NT2/D1 (cell line): Measurements from ENCODE around the gene NEK10.

Experiments used
- DNase-seq: peaks from one replicate; pipeline ENCODE4 v3.0.0-alpha.2; 2011; ENCODE audit warnings: low read depth, low spot score
- H3K27me3 ChIP-seq: 2 replicates; pipeline ENCODE4 v1.6.0; 2011; ENCODE audit warnings: mild to moderate bottlenecking; ENCODE audit not compliant: insufficient read length, insufficient read depth
- H3K36me3 ChIP-seq: 2 replicates; pipeline ENCODE4 v1.6.1; 2011; ENCODE audit warnings: mild to moderate bottlenecking, low read length, mixed read lengths; ENCODE audit not compliant: insufficient read depth, insufficient read length
- H3K4me1 ChIP-seq: 2 replicates; pipeline ENCODE4 v1.5.1; 2011; ENCODE audit not compliant: insufficient read depth, insufficient read length
- H3K4me3 ChIP-seq: 2 replicates; pipeline ENCODE4 v1.5.1; 2011; ENCODE audit warnings: low read depth; ENCODE audit not compliant: insufficient read length
- H3K9ac ChIP-seq: 2 replicates; pipeline ENCODE4 v1.6.0; 2011; ENCODE audit warnings: low read depth; ENCODE audit not compliant: insufficient read length
- H3K9me3 ChIP-seq: 2 replicates; pipeline ENCODE4 v1.5.1; 2011; ENCODE audit warnings: mild to moderate bottlenecking, low read length; ENCODE audit not compliant: insufficient read depth
- SUZ12 ChIP-seq: IDR thresholded peaks from 2 replicates; pipeline ENCODE4 v1.6.1; 2011; ENCODE audit not compliant: insufficient read length, insufficient read depth; ENCODE audit errors: extremely low read depth
- YY1 ChIP-seq: IDR thresholded peaks from 2 replicates; pipeline ENCODE4 v1.6.1; 2011; ENCODE audit not compliant: insufficient read length, insufficient read depth
- ZNF274 ChIP-seq: IDR thresholded peaks from 2 replicates; pipeline ENCODE4 v1.6.1; 2011; ENCODE audit warnings: mild to moderate bottlenecking, low read depth, low read length

The NEK10 gene

DNA sequence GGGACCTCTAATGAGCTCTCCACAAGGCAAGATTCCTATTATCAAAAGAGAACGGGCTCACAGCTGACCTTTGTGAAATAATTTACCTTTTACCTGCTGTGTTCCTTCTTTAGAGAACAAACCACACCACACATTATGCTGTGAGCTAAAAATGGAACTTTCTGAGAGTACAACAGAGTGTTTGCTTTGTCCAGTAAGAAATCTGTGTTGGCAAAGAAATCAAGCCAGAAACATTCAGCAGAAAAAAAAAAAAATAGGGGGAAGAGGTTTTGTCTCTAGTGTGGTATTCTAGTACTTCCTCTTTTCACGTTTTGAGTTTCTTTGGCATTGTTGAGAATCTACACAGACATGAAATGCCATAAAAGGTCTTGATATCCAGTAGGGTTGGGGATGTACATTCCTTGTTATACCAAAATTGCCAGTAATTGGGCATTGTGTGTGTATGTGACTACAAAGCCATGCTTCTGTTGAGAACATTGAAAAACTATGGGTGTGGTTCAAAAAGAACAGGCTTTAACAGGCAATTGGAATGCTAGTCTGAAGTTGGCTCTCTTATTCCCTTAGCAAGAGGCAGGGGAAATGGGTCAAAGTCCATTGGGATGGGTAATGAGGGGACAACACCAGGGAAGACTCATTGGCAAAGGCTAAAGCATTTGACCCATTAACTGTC lies 273.5 kb downstream of the NEK10 start:
- no peak for TF ChIP-seq ZNF274
- TF ChIP-seq SUZ12: no peak
- TF ChIP-seq YY1: no peak

DNA sequence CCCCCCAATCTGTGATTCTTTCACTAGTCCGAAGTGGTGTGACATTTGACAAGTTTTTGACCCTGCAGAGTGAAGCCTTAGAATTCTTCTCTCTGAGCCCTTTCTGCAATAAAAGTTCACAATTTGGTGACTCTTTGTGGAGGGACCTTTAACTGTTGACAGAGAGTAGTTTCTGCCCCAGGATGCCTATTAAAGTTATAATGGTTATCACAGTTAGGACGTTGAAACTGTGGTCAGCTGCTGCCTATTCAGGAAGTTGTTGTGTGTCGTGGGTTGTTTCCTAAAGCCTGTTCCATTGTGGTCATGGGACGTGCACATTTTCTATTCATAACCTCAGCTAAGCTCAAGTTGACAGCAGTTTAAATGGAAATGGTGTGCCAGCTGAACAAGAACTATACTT lies 274.5 kb downstream of the NEK10 start:
- Histone ChIP-seq H3K4me1 (no peaks in the 10 kb centered on the region), H3K27me3 (no peaks in the 10 kb centered on the region), H3K9ac (no peak overlapping the region), H3K9me3 (no peaks in the 10 kb centered on the region), H3K36me3 (no peaks in the 10 kb centered on the region), H3K4me3 (no peak overlapping the region)
- DNase-seq: no peak
- TF ChIP-seq ZNF274 (no peak), YY1 (no peak), SUZ12 (no peak)

More for the DNA sequence above, 273.5 kb downstream of the NEK10 start:
- DNase-seq: no peak
- H3K4me3 ChIP-seq: no peak overlapping the region
- H3K36me3 ChIP-seq: no peaks in the 10 kb centered on the region
- H3K9me3 ChIP-seq: no peaks in the 10 kb centered on the region
- no peak overlapping the region for H3K9ac ChIP-seq
- H3K4me1 ChIP-seq: no peaks in the 10 kb centered on the region
- no peaks in the 10 kb centered on the region for H3K27me3 ChIP-seq

DNA sequence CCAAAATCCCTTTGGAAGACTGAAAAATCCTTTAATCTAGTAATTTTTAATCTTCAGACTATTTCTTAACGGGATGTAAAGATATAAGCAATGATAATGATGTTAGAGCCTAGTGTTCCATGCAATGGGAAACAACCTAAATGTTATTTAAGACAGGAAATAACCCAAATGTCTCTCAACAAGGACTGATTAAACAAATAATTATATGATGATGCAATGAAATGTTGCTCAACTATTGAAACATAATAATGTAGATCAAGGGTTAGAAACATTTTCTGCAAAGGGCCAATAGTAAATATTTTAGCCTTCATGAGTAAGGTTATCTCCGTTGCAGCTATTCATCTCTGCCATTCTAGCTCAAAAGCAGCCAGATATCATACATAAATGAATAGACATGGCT lies 275.4 kb downstream of the NEK10 start:
- Histone ChIP-seq H3K4me3 (no peak overlapping the region), H3K9me3 (no peaks in the 10 kb centered on the region), H3K4me1 (no peaks in the 10 kb centered on the region), H3K27me3 (no peaks in the 10 kb centered on the region), H3K9ac (no peak overlapping the region), H3K36me3 (no peaks in the 10 kb centered on the region)
- DNase-seq: no peak
- TF ChIP-seq SUZ12 (no peak), YY1 (no peak), ZNF274 (no peak)

DNA sequence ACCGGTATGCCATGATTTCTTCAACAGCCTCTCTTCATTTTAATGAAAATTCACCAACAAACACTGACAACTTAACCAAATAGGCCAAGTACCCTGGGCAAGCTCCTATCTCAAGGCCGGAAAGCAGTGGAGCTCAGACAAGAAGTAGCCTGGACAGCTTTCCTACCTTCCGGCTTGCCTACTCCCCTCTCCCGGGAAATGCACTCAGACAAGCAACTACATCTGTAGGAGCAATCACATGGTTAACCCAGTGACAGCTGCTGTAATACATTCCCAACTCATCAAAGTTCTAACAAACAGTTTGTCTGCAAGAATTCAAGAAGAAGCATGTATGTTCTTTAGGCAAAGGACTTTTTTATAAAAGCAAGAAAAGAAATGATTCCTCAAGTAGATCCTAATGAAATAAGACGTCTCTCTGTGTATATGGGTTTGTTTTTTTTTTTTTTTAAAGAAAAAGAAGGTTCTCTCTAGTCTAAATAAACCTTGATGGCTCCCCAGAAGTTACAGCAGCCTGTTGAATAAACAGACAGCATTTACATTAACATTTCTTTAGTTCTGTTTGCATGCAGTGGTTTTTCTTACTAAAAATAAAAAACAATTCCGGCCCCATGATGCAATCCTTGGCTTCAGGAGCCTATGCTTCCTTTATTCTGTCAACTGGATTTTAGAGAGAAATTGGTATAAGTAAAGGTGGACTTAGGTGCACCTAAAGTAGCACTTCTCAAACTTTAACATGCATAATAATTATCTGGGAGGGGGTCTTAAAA lies 278.7 kb downstream of the NEK10 start:
- H3K9ac ChIP-seq: no peak overlapping the region
- no peaks in the 10 kb centered on the region for H3K4me1 ChIP-seq
- TF ChIP-seq ZNF274: no peak
- TF ChIP-seq SUZ12: no peak
- no peak for TF ChIP-seq YY1
- no peaks in the 10 kb centered on the region for H3K27me3 ChIP-seq
- no peaks in the 10 kb centered on the region for H3K36me3 ChIP-seq
- no peak overlapping the region for H3K4me3 ChIP-seq
- no peak for DNase-seq
- no peaks in the 10 kb centered on the region for H3K9me3 ChIP-seq

DNA sequence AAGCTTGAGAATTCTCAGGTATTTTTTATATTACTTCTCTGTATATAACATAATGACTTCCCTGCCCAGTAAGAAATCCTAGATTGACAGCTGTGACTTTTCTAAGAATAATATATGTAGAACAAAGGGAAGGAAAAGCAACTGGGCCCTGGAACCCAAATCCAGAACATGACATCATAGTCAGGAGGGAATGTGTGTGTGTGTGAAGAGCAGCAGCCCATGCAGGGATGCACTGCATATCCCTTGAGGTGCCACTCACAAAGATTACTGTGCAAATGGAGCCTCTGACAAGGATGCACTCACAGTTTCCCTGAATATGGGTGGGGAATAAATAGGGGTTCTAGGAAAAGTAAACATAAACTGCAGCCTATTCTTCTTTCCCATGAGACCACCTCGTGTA lies 279.5 kb downstream of the NEK10 start:
- no peaks in the 10 kb centered on the region for H3K36me3 ChIP-seq
- no peaks in the 10 kb centered on the region for H3K9me3 ChIP-seq
- no peak for DNase-seq
- H3K9ac ChIP-seq: no peak overlapping the region
- H3K4me3 ChIP-seq: no peak overlapping the region
- TF ChIP-seq ZNF274 (no peak), YY1 (no peak), SUZ12 (no peak)
- H3K27me3 ChIP-seq: no peaks in the 10 kb centered on the region
- no peaks in the 10 kb centered on the region for H3K4me1 ChIP-seq

DNA sequence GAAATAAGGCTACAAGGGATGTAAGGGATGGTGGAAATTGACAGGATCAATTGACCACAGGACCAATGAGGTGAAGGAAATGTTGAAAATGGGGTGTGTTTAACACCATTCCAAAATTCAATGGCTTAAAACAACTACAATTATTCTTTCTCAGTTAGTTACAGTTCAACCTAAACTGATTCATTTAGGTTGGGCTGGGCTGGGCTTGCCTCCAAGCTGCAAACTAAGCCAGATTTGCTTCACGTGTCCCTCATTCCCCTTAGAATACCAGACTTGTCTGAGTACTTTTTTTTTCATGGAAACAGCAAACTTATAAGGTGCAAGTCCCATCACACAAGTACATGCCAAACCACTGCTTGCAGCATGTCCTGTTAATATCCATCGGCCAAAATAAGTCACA lies 280.1 kb downstream of the NEK10 start:
- TF ChIP-seq YY1 (no peak), ZNF274 (no peak), SUZ12 (no peak)

More for the DNA sequence above, 280.1 kb downstream of the NEK10 start:
- Histone ChIP-seq H3K4me3 (no peak overlapping the region), H3K27me3 (no peaks in the 10 kb centered on the region), H3K9ac (no peak overlapping the region), H3K4me1 (no peaks in the 10 kb centered on the region), H3K9me3 (no peaks in the 10 kb centered on the region), H3K36me3 (no peaks in the 10 kb centered on the region)
- DNase-seq: no peak
